Measurements from ENCODE around the gene NRIP2. TPM values are rescaled to one million over a fixed set of nuclear protein-coding genes. Genes with fewer than 3 reads are reported as not detected.

NRIP2 gene
- polyA plus RNA-seq, 3 donors, result 29.5 to 31.1 (median 30.5) TPM

DNA sequence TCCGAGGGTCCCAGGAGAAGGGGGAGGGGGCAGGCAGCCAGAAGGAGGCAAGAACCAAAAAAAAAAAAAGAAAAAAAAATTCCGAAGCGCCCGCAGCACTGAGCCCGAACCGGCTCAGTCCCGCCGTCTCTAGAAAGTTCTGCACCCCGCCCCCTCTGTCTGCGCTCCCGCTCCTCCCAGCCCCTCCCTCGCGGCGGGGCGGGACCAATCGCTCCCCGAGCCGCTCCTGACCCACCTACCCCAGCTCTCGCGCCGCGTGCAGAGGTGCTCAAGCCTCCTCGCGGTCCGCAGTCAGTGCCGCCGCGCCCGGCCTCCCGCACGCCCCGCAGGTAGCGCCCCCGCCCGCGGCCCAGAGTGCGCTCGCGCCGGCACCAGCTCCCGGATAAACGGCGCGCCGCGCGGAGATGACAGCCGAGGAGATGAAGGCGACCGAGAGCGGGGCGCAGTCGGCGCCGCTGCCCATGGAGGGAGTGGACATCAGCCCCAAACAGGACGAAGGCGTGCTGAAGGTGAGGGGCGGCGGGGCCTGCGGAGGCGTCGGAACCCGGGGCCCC lies 40.0 kb downstream of the NRIP2 start, which contains the start of gene FKBP4:
TSS of gene FKBP4 (plus strand) at position 235 of the 554 bp plus-strand sequence. CDS start at position 405, 170 bp downstream.
- peak in 8 of 11 donors; percentile 79 to 88 (median 84) for DNase-seq (ENCODE audit: extremely low read depth in 1 of 11, low read depth in 9 of 11, low spot score in 4 of 11)

DNA sequence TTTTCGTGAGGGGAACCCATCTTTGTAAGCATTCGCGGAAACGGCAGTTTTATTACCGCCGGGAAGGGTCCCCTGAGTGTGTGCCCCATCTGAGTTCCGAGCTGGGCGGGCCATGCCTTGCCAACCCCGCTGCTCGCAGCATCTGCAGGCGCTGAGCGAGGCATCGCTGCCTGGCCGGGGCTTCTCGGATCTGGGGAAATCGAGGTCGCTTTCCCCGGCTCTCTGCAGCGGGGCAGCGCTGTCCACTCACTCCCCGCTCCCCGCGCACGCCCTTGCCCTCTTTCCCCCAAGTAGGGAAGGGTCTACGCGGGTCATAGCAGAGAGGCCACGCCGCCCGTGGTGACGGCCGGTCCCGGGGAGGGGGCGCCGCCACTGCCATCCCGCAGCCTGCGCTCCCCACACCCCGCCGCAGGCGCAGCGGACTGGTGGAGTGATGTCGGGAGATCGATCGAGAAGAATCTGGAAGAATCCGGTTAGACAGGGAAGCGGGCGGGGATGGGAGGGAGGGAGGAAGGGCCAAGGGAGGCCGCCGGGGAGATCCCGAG lies 40.6 kb downstream of the NRIP2 start:
- peak in 1 of 11 donors; percentile 41 for DNase-seq (ENCODE audit: extremely low read depth in 1 of 11, low read depth in 9 of 11, low spot score in 4 of 11)

DNA sequence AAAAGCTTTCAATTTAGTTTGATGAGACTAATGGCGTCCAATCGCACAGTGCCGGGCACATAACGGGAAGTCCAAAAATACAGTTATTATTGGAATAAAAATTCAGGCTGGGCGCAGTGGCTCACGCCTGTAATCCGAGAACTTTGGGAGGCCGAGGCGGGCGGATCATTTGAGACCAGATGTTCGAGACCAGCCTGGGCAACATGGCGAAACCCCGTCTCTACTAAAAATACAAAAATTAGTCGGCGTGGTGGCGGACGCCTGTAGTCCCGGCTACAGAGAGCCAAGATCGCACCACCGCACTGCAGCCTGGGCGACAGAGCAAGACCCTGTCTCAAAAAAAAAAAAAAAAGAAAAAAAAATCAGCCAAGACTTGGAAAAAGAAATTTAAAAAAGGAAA lies 41.3 kb downstream of the NRIP2 start:
- no peak for DNase-seq (ENCODE audit: extremely low read depth in 1 of 11, low read depth in 9 of 11, low spot score in 4 of 11)

DNA sequence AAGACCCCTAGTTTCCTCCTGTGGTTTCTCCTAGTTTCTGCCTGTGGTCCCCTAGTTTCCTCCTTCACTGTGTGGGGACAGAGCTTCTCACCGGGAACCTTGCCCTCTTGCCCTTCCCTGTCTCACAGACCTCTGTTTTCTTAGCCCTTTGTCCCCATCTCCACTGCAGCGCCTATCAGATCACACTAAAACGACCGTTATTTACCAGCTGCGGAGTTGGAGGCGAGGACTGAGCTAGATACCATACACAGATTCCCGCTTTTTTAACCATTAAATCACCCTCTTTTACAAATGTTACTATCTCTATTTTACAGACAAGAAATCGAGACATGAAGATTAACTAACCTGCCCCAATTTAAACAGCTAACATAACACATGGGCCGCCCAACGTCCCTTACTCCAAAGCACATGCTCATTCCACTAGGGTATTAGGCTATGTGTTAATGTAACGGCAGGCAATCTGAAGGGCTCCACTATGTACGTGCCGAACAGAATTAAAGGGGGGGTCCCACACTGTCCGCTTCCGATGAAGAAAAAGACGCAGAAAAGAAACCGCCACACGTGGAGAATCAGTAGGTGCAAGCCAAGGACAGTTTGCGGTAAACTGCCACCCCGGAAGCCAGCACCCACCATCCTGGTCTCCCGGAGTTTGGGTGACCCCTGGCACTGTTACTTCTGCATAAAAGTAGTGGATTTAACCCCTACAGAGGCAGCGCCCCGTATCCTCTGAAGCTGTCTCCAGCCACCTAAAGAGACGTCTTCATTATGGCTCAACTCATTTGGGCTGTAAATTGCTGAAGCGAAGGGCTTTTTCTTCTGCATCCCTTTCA lies 41.9 kb downstream of the NRIP2 start:
- no peak for DNase-seq (ENCODE audit: extremely low read depth in 1 of 11, low read depth in 9 of 11, low spot score in 4 of 11)

DNA sequence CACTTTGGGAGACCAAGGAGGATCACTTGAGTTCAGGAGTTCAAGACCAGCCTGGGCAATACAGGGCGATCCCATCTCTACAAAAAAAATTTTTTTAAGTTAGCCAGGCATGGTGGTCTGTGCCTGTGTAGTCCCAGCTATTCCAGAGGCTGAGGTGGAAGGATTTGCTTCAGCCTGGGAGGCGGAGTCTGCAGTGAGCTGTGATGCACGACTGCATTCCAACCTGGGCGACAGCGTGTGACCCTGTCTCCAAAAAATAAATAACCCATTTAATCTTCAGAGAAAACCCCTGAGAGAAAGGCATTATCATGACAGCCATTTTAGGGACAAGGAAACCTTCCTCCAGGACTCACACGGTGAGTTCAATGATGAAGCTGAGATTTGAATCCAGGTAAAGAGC lies 43.7 kb downstream of the NRIP2 start:
- DNase-seq (ENCODE audit: extremely low read depth in 1 of 11, low read depth in 9 of 11, low spot score in 4 of 11), result no peak

DNA sequence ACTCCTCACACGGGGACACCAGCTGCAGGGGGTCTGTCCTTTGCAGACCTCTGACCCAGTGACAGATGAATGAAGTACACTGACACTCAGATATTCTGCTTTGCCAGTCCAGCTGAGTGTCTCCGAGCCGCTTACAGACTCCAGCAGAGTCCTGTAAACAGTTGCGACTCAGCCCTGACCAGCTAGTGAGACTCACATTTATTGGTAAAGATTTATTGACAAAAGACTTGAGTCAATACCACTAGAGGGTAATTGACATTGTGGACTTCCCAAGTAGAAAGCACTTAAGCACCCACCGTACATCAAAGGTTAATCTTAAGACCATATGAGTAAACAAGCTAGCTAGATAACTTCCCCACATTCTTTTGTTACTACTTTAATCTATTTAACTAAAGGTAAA lies 49.8 kb downstream of the NRIP2 start:
- DNase-seq (ENCODE audit: extremely low read depth in 1 of 11, low read depth in 9 of 11, low spot score in 4 of 11), result no peak

DNA sequence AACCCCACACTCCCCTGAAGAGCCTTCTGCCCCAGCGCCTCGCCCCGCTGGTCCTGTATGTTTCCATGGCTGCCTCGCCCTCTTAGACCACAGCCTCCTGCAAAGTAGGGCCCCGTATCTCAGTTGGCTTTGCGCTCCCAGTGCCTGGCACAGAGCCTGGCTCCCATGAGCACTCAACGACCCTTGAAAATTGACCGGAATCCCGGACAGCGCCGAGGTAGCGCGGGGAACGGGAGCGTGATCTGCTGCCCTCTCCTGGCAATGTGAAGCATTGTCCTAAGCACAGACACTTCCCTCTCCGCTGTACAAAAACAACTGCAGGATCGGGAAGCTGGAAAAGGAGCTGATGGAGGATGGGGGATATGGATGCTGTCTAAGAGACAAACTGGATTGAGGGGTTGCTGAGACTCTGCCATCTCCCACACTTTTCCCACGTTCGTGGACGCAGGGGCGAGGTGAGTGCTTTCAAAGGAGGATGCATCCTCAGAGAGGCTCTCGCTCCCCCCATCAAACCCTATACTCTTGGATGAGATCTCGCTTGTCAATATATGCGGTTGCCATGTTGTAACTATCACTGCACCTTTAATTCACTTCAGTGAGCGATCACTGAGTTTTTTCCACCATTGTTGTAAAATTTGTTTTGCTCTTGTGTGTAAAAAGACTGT lies 50.8 kb downstream of the NRIP2 start:
- peak in 5 of 11 donors; percentile 45 to 61 (median 51) for DNase-seq (ENCODE audit: extremely low read depth in 1 of 11, low read depth in 9 of 11, low spot score in 4 of 11)

DNA sequence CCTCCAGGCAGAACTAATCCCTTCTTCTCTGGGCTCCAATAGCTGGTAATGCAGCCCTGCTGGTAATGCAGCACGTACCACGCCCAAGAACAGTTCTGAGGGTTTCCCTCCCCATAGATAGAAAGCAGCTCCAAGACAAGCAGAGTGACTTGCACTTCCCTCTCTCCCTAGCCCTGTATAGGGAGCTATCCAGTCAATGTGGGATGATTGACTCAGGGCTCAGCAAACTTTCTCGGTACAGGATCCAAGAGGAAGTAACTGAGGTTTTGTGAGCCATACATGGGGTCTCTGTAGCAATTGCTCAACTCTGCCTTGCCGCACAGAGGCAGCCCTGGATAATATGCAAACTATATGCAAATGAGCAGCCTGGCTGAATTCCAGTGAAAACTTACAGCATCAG lies 55.6 kb downstream of the NRIP2 start:
- no peak for DNase-seq (ENCODE audit: extremely low read depth in 1 of 11, low read depth in 9 of 11, low spot score in 4 of 11)

DNA sequence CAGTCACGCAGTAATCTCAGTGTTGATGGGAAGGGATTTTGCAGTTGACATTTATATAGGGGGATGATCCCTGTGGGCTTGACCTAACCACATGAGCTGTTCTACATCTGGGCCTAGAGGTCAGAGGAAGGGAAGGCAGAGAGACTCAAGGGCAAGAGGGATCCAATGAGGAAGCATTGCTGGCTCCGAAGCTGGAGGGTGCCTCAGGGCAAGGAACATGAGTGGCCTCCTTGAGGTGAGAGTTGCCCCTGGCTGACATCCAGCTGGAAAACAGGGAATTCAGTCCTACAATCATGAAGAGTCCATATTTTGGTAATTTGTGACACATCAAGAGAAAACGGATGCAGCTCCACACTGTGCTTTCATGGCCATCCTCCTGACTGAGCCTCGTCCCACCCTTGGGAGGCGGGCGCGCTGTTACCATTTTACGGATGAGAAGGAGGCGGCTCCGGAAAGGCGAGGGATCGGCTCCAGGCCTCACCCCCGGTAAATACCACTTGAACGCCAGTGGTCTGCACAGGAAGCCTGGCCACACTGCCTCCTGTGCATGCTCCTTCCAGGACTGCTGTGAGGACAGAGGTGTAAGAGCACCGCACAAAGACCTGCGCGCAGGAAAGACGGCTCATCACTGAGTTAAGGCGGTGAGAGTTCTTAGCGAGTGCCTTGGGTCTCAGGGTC lies 58.6 kb downstream of the NRIP2 start:
- no peak for DNase-seq (ENCODE audit: extremely low read depth in 1 of 11, low read depth in 9 of 11, low spot score in 4 of 11)

DNA sequence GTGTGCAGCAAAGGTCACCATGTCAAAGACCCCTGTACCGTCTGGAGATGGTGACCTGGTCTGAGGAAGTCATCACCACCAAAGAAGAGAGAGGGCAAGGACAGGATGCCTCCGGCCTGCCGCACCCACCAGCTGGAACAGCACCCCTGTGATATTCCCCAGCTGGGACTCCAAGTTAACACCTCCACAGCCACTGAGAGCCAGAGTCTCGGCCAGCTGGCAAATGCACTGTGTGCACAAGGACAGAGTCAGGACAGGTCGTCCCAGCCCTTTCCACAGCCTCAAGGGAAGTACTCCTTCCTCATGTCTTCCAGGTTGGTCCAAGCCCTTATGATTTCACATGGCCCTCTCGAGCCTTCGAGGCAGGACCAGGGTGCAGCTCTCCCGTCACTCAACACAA lies 59.4 kb downstream of the NRIP2 start:
- no peak for DNase-seq (ENCODE audit: extremely low read depth in 1 of 11, low read depth in 9 of 11, low spot score in 4 of 11)

Other genes starting within 250 kb of the NRIP2 start
- 100 to 1,000 TPM; 118 to 137 (median 130) TPM for gene FKBP4, start 40.1 kb downstream of the NRIP2 start, polyA plus RNA-seq (ENCODE audit: insufficient read length in 3 of 3)
- gene ITFG2, start 22.4 kb downstream of the NRIP2 start, polyA plus RNA-seq (ENCODE audit: insufficient read length in 3 of 3), result 10 to 100 TPM; 62.0 to 85.5 (median 67.0) TPM
- gene TEX52, start 22.0 kb upstream of the NRIP2 start, polyA plus RNA-seq (ENCODE audit: insufficient read length in 3 of 3), result 1 to 10 TPM in 1 of 3 donors, under 1 TPM in 2; 0.70 to 2.6 (median 0.89) TPM
- 10 to 100 TPM; 26.6 to 37.2 (median 35.1) TPM for gene FOXM1, start 42.1 kb upstream of the NRIP2 start, polyA plus RNA-seq (ENCODE audit: insufficient read length in 3 of 3)
- 10 to 100 TPM; 41.7 to 45.0 (median 44.3) TPM for gene RHNO1, start 42.2 kb upstream of the NRIP2 start, polyA plus RNA-seq (ENCODE audit: insufficient read length in 3 of 3)
- gene TULP3, start 55.9 kb upstream of the NRIP2 start, polyA plus RNA-seq (ENCODE audit: insufficient read length in 3 of 3), result 10 to 100 TPM; 32.5 to 35.4 (median 32.7) TPM
- 10 to 100 TPM; 18.5 to 24.6 (median 19.3) TPM for gene TEAD4, start 124.4 kb upstream of the NRIP2 start, polyA plus RNA-seq (ENCODE audit: insufficient read length in 3 of 3)
- 10 to 100 TPM; 78.2 to 90.6 (median 83.2) TPM for gene TSPAN9, start 242.3 kb upstream of the NRIP2 start, polyA plus RNA-seq (ENCODE audit: insufficient read length in 3 of 3)

Data from renal cortex interstitium (tissue), 11 donors.